AG04450 (cell line): Measurements from ENCODE around the gene POU2AF2. TPM values are rescaled to one million over a fixed set of nuclear protein-coding genes. Genes with fewer than 3 reads are reported as not detected.

ENCODE experiments used
- CTCF ChIA-PET: fragments of 300-600, 350-600 bp; formaldehyde crosslinking; extraction: SDS; loops from one replicate; lab custom pipeline; 2022; ENCODE audit warnings: antibody characterized with exemption, inconsistent platforms; lab: Charles Lee
- POLR2A ChIA-PET: fragments of 350-600 bp; formaldehyde crosslinking; extraction: SDS; loops from one replicate; lab custom pipeline; 2021; ENCODE audit warnings: antibody characterized with exemption, inconsistent platforms; lab: Yijun Ruan, JAX
- DNase-seq: peaks from one replicate; pipeline ENCODE4 v3.0.0-alpha.2; 2011; ENCODE audit warnings: low read depth, low spot score
- H3K27ac ChIP-seq: one replicate; pipeline ENCODE4 v1.5.1; 2012; ENCODE audit warnings: low read depth, low read length, control low read depth
- H3K27me3 ChIP-seq: one replicate; pipeline ENCODE4 v1.6.0; 2012; ENCODE audit warnings: low read length; ENCODE audit not compliant: control insufficient read depth, insufficient read depth
- H3K4me3 ChIP-seq: 2 replicates; pipeline ENCODE4 v1.5.1; 2011; ENCODE audit warnings: mild to moderate bottlenecking, low read depth, low read length, control low read depth
- H3K9me3 ChIP-seq: 2 replicates; pipeline ENCODE4 v1.5.1; 2012; ENCODE audit warnings: low read length; ENCODE audit not compliant: control insufficient read depth, insufficient read depth
- CTCF ChIP-seq: IDR thresholded peaks from 2 replicates; pipeline ENCODE4 v1.5.1; 2011; ENCODE audit warnings: low read depth, low read length, control low read depth, inconsistent platforms
- polyA plus RNA-seq: library from polyadenylated mRNA; depleted of rRNA; stranded (reverse); fragments of >200 nt; gene quantifications from 2 replicates; pipeline ENCODE4 v1.2.3, GENCODE V29; 2011

POU2AF2 gene
- polyA plus RNA-seq, 1 experiment, result not detected

GRCh38 chr11:111320728-111321568, 75.4 kb downstream of the POU2AF2 start:
- CTCF ChIA-PET, result interaction anchor here (0.6 kb wide), 1 partner anchor 108 kb away, joined by 3 read pairs; no protein-coding TSS in a partner anchor

GRCh38 chr11:111322534-111322933, 77.0 kb downstream of the POU2AF2 start:
- Histone ChIP-seq H3K4me3 (no peak overlapping the region), H3K27ac (no peak overlapping the region), H3K9me3 (no peaks in the 10 kb centered on the region), H3K27me3 (peaks cover 19% of the 10 kb centered on the region)
- no peak for TF ChIP-seq CTCF
- CTCF ChIA-PET, result no interaction called here
- no peak for DNase-seq
- POLR2A ChIA-PET, result no interaction called here

More at GRCh38 chr11:111320728-111321568, 75.4 kb downstream of the POU2AF2 start:
- no peak for TF ChIP-seq CTCF
- DNase-seq, result no peak
- H3K9me3 ChIP-seq, result no peaks in the 10 kb centered on the region
- peaks cover 18% of the 10 kb centered on the region for H3K27me3 ChIP-seq
- H3K4me3 ChIP-seq, result no peak overlapping the region
- H3K27ac ChIP-seq, result no peak overlapping the region
- POLR2A ChIA-PET, result no interaction called here

- no peaks in the 10 kb centered on the region for H3K9me3 ChIP-seq
- DNase-seq, result no peak
- CTCF ChIA-PET, result interaction anchor here (0.7 kb wide), 1 partner anchor 100 kb away, joined by 3 read pairs; no protein-coding TSS in a partner anchor
- H3K4me3 ChIP-seq, result 0 out of 2 replicates have a peak overlapping the region, but pooled peaks have one; percentile 10
- TF ChIP-seq CTCF, result no peak
- peak overlapping the region; percentile 31 for H3K27ac ChIP-seq
- POLR2A ChIA-PET, result no interaction called here
- H3K27me3 ChIP-seq, result peaks cover 11% of the 10 kb centered on the region
Observed at GRCh38 chr11:111324277-111324720, 78.8 kb downstream of the POU2AF2 start.

GRCh38 chr11:111325259-111325658, 79.7 kb downstream of the POU2AF2 start:
- ChIA-PET POLR2A (no interaction called here), CTCF (no interaction called here)
- no peak overlapping the region for H3K27ac ChIP-seq
- no peaks in the 10 kb centered on the region for H3K9me3 ChIP-seq
- H3K27me3 ChIP-seq, result peaks cover 11% of the 10 kb centered on the region
- no peak overlapping the region for H3K4me3 ChIP-seq
- no peak for DNase-seq
- TF ChIP-seq CTCF, result no peak

GRCh38 chr11:111326824-111327223, 81.3 kb downstream of the POU2AF2 start:
- ChIA-PET CTCF (interaction anchor here (0.7 to 1.1 kb wide), 2 partner anchors 35 to 97 kb away, joined by 3 read pairs; no protein-coding TSS in a partner anchor), POLR2A (no interaction called here)
- no peak for TF ChIP-seq CTCF
- Histone ChIP-seq H3K9me3 (no peaks in the 10 kb centered on the region), H3K27ac (no peak overlapping the region), H3K27me3 (peaks cover 4% of the 10 kb centered on the region), H3K4me3 (no peak overlapping the region)
- no peak for DNase-seq
